HEK293T (cell line): ENCODE measurements around the gene SYT13.

ENCODE experiments used
- ARNT ChIP-seq: fragments of 450-650 bp; IDR thresholded peaks from 2 replicates; pipeline ENCODE4 v1.6.1; 2017; ENCODE audit warnings: mild to moderate bottlenecking
- BHLHE40 ChIP-seq: fragments of 450-650 bp; IDR thresholded peaks from 2 replicates; pipeline ENCODE4 v1.6.1; 2016; ENCODE audit warnings: mild to moderate bottlenecking, moderate library complexity, borderline replicate concordance
- ELF4 ChIP-seq: fragments of 450-650 bp; IDR thresholded peaks from 2 replicates; pipeline ENCODE4 v1.6.1; 2017; ENCODE audit warnings: antibody characterized with exemption
- FOXK2 ChIP-seq: fragments of 450-650 bp; IDR thresholded peaks from 2 replicates; pipeline ENCODE4 v1.6.1; 2016; ENCODE audit warnings: mild to moderate bottlenecking
- FOXM1 ChIP-seq: fragments of 450-650 bp; IDR thresholded peaks from 2 replicates; pipeline ENCODE4 v1.6.1; 2017; ENCODE audit warnings: mild to moderate bottlenecking, borderline replicate concordance
- HDGF ChIP-seq: fragments of 450-650 bp; IDR thresholded peaks from 2 replicates; pipeline ENCODE4 v1.6.1; 2017; ENCODE audit warnings: antibody characterized with exemption, borderline replicate concordance
- LEF1 ChIP-seq: fragments of 450-650 bp; IDR thresholded peaks from 2 replicates; pipeline ENCODE4 v1.6.1; 2017; ENCODE audit warnings: mild to moderate bottlenecking, borderline replicate concordance
- NFRKB ChIP-seq: fragments of 450-650 bp; IDR thresholded peaks from 2 replicates; pipeline ENCODE4 v1.6.1; 2016; ENCODE audit warnings: mild to moderate bottlenecking, moderate library complexity
- TF ChIP-seq, protein P1 (sequence below): fragments of 450-650 bp; IDR thresholded peaks from 2 replicates; pipeline ENCODE4 v1.6.1; 2016

DNA sequence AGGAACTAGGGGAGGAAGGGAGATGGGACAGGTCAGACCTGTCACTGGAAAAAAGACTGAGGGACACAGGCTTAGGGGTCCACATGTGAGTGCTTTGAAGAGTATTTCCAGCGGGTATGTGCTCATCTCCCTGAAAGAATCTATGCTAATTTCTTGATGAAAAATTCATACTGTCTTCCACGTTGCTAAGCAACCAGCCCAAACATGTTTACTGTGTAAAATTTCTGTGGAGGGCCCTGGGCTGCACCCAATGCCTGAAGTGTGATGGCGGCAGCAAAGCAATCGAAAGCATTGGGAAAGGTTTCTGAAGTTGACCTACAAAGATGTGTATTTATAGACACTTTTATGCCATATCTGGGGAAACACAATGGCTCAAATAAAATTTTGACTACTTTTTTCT lies 7.4 kb downstream of the SYT13 start:
- TF ChIP-seq, protein P1, sequence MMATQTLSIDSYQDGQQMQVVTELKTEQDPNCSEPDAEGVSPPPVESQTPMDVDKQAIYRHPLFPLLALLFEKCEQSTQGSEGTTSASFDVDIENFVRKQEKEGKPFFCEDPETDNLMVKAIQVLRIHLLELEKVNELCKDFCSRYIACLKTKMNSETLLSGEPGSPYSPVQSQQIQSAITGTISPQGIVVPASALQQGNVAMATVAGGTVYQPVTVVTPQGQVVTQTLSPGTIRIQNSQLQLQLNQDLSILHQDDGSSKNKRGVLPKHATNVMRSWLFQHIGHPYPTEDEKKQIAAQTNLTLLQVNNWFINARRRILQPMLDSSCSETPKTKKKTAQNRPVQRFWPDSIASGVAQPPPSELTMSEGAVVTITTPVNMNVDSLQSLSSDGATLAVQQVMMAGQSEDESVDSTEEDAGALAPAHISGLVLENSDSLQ, result no peak
- TF ChIP-seq HDGF, result no peak
- TF ChIP-seq FOXM1, result no peak
- TF ChIP-seq ARNT, result no peak
- TF ChIP-seq ELF4, result no peak
- TF ChIP-seq NFRKB, result no peak
- TF ChIP-seq BHLHE40, result no peak
- TF ChIP-seq LEF1, result no peak
- no peak for TF ChIP-seq FOXK2
